HL-60 (cell line): Measurements from ENCODE around the gene LINC01488.

Experiments used
- POLR2AphosphoS5 ChIP-seq: IDR thresholded peaks from 2 replicates; pipeline ENCODE4 v1.6.1; 2012; ENCODE audit warnings: low read depth
- TF ChIP-seq, protein P1 (sequence below): IDR thresholded peaks from one replicate; pipeline ENCODE4 v1.5.1; 2011; ENCODE audit warnings: low read length, control low read depth, inconsistent platforms; ENCODE audit not compliant: insufficient read depth
- TF ChIP-seq, protein P2 (sequence below): IDR thresholded peaks from 2 replicates; pipeline ENCODE4 v1.6.1; 2012; ENCODE audit warnings: low read depth; ENCODE audit not compliant: insufficient replicate concordance

DNA sequence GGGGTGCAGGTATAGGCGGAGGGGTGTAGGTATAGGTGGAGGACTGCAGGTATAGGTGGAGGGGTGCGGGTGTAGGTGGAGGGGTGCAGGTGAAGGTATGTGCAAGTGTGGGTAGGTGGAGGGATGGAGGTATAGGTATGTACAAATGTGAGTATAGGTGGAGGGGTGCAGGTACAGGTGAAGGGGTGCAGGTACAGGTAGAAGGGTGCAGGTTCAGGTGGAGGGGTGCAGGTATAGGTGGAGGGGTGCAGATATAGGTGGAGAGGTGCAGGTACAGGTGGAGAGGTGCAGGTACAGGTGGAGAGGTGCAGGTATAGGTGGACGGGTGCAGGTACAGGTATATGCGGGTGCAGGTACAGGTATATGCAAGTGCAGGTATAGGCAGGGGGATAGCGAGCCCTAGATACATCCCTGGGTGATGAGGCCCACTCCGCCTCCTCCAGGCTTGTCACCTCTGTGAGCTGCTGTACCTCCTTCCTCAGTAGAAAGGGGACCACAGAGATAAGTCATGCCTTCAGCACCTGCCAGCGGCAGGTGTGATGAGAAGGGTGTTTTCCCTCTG, 17.2 kb downstream of the LINC01488 start:
- TF ChIP-seq, protein P1, sequence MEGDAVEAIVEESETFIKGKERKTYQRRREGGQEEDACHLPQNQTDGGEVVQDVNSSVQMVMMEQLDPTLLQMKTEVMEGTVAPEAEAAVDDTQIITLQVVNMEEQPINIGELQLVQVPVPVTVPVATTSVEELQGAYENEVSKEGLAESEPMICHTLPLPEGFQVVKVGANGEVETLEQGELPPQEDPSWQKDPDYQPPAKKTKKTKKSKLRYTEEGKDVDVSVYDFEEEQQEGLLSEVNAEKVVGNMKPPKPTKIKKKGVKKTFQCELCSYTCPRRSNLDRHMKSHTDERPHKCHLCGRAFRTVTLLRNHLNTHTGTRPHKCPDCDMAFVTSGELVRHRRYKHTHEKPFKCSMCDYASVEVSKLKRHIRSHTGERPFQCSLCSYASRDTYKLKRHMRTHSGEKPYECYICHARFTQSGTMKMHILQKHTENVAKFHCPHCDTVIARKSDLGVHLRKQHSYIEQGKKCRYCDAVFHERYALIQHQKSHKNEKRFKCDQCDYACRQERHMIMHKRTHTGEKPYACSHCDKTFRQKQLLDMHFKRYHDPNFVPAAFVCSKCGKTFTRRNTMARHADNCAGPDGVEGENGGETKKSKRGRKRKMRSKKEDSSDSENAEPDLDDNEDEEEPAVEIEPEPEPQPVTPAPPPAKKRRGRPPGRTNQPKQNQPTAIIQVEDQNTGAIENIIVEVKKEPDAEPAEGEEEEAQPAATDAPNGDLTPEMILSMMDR: no peak
- TF ChIP-seq POLR2AphosphoS5: no peak
- TF ChIP-seq, protein P2, sequence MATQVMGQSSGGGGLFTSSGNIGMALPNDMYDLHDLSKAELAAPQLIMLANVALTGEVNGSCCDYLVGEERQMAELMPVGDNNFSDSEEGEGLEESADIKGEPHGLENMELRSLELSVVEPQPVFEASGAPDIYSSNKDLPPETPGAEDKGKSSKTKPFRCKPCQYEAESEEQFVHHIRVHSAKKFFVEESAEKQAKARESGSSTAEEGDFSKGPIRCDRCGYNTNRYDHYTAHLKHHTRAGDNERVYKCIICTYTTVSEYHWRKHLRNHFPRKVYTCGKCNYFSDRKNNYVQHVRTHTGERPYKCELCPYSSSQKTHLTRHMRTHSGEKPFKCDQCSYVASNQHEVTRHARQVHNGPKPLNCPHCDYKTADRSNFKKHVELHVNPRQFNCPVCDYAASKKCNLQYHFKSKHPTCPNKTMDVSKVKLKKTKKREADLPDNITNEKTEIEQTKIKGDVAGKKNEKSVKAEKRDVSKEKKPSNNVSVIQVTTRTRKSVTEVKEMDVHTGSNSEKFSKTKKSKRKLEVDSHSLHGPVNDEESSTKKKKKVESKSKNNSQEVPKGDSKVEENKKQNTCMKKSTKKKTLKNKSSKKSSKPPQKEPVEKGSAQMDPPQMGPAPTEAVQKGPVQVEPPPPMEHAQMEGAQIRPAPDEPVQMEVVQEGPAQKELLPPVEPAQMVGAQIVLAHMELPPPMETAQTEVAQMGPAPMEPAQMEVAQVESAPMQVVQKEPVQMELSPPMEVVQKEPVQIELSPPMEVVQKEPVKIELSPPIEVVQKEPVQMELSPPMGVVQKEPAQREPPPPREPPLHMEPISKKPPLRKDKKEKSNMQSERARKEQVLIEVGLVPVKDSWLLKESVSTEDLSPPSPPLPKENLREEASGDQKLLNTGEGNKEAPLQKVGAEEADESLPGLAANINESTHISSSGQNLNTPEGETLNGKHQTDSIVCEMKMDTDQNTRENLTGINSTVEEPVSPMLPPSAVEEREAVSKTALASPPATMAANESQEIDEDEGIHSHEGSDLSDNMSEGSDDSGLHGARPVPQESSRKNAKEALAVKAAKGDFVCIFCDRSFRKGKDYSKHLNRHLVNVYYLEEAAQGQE: no peak
